ENCODE results near the gene ZCCHC2.

The ZCCHC2 gene

GRCh38 chr18:62522504-62523254 is at the start of gene ZCCHC2:
Gene ZCCHC2 (plus strand): TSS chr18:62523025. CDS start chr18:62523425, 400 bp downstream.
- DNase-seq, result peak; percentile 98 to 100 (median 99)
- intact Hi-C loops (cut with DNase I), result loop anchor here (5.0 to 10.0 kb wide), 2 partner anchors 95 to 902 kb away; partner anchors contain the start of gene VPS4B

DNA sequence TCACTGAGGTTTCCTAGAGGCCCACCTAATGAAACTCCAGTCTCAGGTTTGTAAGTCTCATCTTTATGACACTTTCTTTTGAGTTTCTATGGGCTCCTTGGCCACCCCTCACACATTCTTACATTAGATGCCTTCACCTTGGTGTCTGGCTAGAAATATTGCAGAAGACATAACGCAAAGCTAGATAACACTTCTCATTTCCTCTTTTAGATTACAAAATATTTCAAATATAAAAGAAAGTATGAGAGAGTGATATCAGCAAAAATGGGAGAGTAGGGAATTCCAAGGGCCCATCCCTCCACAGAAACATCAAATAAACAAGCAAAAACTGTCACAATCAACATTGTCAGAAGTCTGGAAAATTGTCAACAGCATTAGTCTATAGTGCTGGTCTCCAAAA is 43.3 kb upstream of the ZCCHC2 start:
- intact Hi-C loops (cut with DNase I), result no loop called here
- DNase-seq, result no peak

- DNase-seq, result no peak
- intact Hi-C loops (cut with DNase I), result no loop called here
These were observed 41.9 kb upstream of the ZCCHC2 start for GRCh38 chr18:62480927-62481326.

DNA sequence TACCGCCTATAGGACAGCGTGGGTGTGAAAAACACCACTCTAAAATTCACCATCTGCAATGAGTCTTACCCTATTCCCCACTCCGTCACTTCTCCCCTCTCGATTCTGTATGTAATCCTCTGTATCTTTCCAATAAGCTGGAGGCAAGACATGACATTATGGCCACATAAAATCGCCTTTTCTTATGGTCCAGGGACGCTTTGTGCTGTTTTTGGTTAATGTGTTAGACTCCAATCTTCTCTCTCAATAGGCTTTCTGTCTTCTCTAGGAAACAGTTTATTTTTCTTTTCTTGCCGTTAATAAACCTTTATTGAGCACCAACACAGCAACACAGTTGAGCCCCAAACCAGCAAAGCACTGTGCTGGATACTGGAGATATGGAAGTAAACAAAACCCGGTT is 37.9 kb upstream of the ZCCHC2 start:
- intact Hi-C loops (cut with DNase I), result no loop called here
- no peak for DNase-seq

GRCh38 chr18:62485684-62486083 is 37.1 kb upstream of the ZCCHC2 start:
- intact Hi-C loops (cut with DNase I), result no loop called here

DNA sequence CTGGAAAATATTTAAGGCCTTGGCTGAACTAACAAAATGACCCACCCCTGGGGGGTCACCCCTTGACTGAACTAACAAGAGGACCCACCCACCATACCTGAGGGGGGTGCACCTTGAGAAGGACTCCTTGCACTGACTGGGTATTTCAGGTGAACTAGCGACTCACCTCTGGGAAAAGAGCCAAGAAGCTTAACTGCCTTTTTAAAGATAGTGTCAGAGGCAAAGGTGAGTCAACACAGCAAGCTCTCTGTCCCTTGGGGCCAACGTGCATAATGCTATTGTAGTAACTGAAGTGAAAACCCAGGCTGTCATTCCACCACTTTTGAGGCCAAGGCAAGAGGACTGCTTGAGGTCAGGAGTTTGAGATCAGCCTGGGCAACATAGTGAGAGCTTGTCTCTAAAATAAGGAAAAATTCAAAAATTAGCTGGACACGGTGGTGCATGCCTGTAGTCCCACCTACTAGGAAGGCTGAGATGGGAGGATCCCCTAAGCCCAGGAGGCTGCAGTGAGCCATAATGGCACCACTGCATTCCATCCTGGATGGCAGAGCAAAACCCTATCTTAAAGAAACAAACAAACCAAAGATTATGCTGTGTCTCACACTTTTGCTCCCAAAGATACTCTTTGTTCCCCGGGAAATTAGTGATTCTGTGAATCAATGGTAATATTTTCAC is 36.4 kb upstream of the ZCCHC2 start:
- DNase-seq, result no peak
- intact Hi-C loops (cut with DNase I), result no loop called here

More at GRCh38 chr18:62485684-62486083, 37.1 kb upstream of the ZCCHC2 start:
- peak in 7 of 10 donors; percentile 18 to 84 (median 37) for DNase-seq

GRCh38 chr18:62487161-62487560 is 35.7 kb upstream of the ZCCHC2 start:
- intact Hi-C loops (cut with DNase I), result no loop called here
- DNase-seq, result no peak

- no peak for DNase-seq
- intact Hi-C loops (cut with DNase I), result no loop called here
These were observed 31.7 kb upstream of the ZCCHC2 start for GRCh38 chr18:62490967-62491695.

- intact Hi-C loops (cut with DNase I), result no loop called here
- DNase-seq, result no peak
These were observed 29.6 kb upstream of the ZCCHC2 start for GRCh38 chr18:62493033-62493862.

DNA sequence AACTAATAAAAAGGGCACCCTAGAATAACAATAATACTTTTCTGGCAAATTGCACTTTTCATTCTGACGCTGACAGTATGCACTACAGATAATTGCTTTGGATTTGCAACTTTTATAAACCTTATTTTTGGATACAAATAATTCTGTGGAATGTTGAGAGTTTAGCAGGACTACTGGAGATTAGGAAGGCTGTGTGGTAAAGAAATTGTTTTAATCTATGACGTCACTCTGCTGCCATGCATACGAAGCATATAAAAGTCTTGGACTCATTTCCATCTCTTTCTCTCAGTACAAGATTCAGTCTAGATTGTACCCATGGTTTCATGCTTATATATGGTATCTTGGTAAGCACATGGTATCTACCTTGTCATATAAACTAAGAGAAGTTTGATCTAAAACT is 28.1 kb upstream of the ZCCHC2 start:
- intact Hi-C loops (cut with DNase I), result no loop called here
- no peak for DNase-seq

GRCh38 chr18:62496262-62496661 is 26.6 kb upstream of the ZCCHC2 start:
- intact Hi-C loops (cut with DNase I), result no loop called here
- no peak for DNase-seq

GRCh38 chr18:62497190-62497772 is 25.5 kb upstream of the ZCCHC2 start:
- DNase-seq, result no peak

GRCh38 chr18:62498616-62499262 is 24.1 kb upstream of the ZCCHC2 start:
- intact Hi-C loops (cut with DNase I), result no loop called here
- DNase-seq, result no peak

More at GRCh38 chr18:62497190-62497772, 25.5 kb upstream of the ZCCHC2 start:
- intact Hi-C loops (cut with DNase I), result no loop called here

GRCh38 chr18:62499263-62499650 is 23.6 kb upstream of the ZCCHC2 start:
- intact Hi-C loops (cut with DNase I), result no loop called here
- no peak for DNase-seq

- intact Hi-C loops (cut with DNase I), result no loop called here
- no peak for DNase-seq
These were observed 22.7 kb upstream of the ZCCHC2 start for GRCh38 chr18:62500174-62500573.

DNA sequence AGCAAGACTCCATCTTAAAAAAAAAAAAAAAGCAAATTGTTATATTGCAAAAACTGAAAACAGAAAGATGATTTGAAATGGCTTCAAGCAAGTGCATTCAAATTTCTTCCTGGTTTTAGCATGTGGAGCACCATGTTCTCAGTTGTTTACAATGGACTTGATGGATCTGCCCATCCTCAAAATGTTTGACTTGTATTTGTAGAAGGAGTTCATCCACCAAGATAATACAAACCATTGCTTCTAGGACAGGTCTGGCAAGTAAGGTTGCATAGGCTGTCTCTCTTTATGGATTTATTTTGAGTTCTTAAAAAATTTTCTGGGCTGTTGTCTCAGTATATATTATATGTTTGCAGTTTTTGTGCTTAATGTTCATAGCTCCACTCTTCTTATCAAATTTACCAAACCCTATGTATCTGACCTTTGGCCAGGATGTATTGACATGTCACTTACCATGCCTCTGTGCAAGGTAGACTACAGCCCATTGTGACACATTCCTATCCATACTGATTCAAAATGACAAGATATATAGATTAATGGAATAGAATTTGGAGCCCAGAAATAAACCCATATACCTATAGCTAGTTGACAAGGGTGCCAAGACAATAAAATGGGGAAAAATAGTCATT is 21.7 kb upstream of the ZCCHC2 start:
- intact Hi-C loops (cut with DNase I), result no loop called here

DNA sequence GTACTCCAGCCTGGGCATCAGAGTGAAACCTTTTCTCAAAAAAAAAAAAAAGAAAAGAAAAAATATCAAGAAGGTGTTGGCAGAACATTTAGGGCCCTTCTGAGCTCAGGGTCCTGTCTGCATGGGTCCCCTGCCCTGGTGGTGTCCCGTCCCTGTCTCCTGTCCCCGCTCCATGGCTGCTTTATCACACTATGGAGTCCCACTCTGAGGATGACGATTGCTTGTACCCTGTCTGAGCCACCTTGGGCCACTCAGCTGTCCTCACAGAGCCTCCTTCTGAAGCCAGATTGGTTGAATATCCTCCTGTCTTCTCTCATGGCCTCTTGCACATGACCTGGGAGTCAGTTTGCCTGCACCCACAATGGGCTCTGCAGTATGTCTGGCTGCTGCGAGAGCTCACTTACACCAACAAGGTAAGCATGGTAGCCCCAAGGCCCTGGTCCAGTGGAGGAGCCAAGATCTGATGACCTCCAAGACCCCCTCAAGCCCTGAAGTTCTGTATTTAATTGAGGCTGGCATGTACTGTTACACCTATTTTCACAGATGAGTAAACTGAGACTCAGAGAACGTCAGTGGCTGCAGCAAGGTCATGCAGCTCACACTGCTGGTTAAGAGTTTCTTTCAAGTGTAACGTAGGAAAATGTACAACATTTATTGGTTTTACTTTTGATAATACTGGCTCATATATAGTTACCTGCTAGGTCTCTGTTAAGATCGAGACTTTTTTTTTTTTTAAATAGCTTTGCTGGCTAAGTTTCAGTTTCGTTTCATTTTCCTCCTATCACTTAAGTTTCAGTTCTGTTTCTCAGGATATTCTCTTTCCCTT is 16.9 kb upstream of the ZCCHC2 start:
- DNase-seq, result no peak
- intact Hi-C loops (cut with DNase I), result no loop called here

More for the DNA sequence above, 21.7 kb upstream of the ZCCHC2 start:
- DNase-seq, result no peak

DNA sequence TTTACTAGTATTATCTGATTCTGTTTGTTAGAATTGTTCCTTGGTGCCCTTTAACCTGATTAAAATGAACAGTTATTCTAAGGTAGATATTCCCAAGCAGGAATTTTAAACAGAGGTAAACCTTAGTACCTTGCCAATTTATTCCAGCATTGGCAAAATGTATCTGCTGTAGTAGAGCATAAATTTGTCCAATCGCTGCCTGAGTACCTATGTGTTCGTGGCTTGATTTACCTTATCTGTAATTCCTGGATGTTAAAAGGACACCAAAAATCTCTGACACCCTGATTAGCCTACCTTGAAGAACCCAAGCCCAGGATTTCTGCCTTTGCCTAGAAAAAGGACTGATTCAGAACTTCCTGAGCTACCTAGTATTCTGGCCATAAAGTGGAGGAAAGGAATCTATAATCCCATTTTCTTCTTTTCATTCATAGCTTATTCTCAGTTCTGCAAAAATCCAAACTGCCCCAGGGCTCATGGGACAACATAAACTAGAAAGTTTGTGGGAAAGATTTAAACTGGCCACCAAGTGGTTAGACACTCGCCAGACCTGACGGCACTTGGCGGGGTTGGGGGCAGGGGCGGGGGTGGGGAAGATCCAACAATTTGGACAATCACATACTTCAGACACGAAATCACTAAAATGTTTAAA is 16.2 kb upstream of the ZCCHC2 start:
- no peak for DNase-seq
- intact Hi-C loops (cut with DNase I), result no loop called here
